ENCODE results near the gene ITPR1. TPM values are rescaled to one million over a fixed set of nuclear protein-coding genes. Genes with fewer than 3 reads are reported as not detected.

The ITPR1 gene
- total RNA-seq, 2 experiments from 2014 or later: 84.4 to 104 TPM

GRCh38 chr3:4744405-4745234, 251.5 kb downstream of the ITPR1 start:
- TF ChIP-seq, protein P1, sequence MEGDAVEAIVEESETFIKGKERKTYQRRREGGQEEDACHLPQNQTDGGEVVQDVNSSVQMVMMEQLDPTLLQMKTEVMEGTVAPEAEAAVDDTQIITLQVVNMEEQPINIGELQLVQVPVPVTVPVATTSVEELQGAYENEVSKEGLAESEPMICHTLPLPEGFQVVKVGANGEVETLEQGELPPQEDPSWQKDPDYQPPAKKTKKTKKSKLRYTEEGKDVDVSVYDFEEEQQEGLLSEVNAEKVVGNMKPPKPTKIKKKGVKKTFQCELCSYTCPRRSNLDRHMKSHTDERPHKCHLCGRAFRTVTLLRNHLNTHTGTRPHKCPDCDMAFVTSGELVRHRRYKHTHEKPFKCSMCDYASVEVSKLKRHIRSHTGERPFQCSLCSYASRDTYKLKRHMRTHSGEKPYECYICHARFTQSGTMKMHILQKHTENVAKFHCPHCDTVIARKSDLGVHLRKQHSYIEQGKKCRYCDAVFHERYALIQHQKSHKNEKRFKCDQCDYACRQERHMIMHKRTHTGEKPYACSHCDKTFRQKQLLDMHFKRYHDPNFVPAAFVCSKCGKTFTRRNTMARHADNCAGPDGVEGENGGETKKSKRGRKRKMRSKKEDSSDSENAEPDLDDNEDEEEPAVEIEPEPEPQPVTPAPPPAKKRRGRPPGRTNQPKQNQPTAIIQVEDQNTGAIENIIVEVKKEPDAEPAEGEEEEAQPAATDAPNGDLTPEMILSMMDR (conservative IDR thresholded peaks at IDR 0.05; ENCODE audit: low read length): no peak
- no peak for TF ChIP-seq EZH2phosphoT487 (IDR thresholded peaks at IDR 0.05; ENCODE audit: borderline replicate concordance, low read depth, low read length)
- ChIA-PET POLR2A (interaction anchor here (0.8 to 1.2 kb wide), 2 partner anchors 8 to 10 kb away, joined by 3 to 4 read pairs; no protein-coding TSS in a partner anchor), CTCF (ENCODE audit: unreplicated experiment) (no interaction called here)
- Histone ChIP-seq H3K9me3 (ENCODE audit: low read length) (no peaks in the 10 kb centered on the region), H3K36me3 (ENCODE audit: insufficient read depth, low read length) (peaks cover 9% of the 10 kb centered on the region; the same call in 1 of the 2 replicates), H4K20me1 (ENCODE audit: insufficient read depth, low read length) (no peaks in the 10 kb centered on the region), H2AFZ (ENCODE audit: low read length) (no peak overlapping the region), H3K27ac (ENCODE audit: low read depth, low read length, poor library complexity, severe bottlenecking) (no peak overlapping the region), H3K4me1 (ENCODE audit: insufficient read depth, low read length, poor library complexity, severe bottlenecking) (no peaks in the 10 kb centered on the region), H3K4me2 (ENCODE audit: low read length) (no peak overlapping the region), H3K9me2 (ENCODE audit: insufficient read depth, low read length) (no peaks in the 10 kb centered on the region), H3K4me3 (ENCODE audit: low read depth, low read length, poor library complexity, severe bottlenecking) (no peak overlapping the region), H3K79me2 (ENCODE audit: insufficient read depth, low read depth, low read length) (no peaks in the 10 kb centered on the region)
- intact Hi-C loops (cut with micrococcal nuclease; ENCODE audit: unreplicated experiment): no loop called here
- no peak for DNase-seq (ENCODE audit: low spot score)
- BruUV-seq (replicated peaks): no TSS peak

- Histone ChIP-seq H3K9me3 (ENCODE audit: low read length) (no peaks in the 10 kb centered on the region), H2AFZ (ENCODE audit: low read length) (no peak overlapping the region), H3K27ac (ENCODE audit: low read depth, low read length, poor library complexity, severe bottlenecking) (no peak overlapping the region), H3K36me3 (ENCODE audit: insufficient read depth, low read length) (peaks cover 13% of the 10 kb centered on the region; the same call in 1 of the 2 replicates), H3K4me3 (ENCODE audit: low read depth, low read length, poor library complexity, severe bottlenecking) (no peak overlapping the region), H4K20me1 (ENCODE audit: insufficient read depth, low read length) (no peaks in the 10 kb centered on the region), H3K9me2 (ENCODE audit: insufficient read depth, low read length) (no peaks in the 10 kb centered on the region), H3K79me2 (ENCODE audit: insufficient read depth, low read depth, low read length) (no peaks in the 10 kb centered on the region), H3K4me2 (ENCODE audit: low read length) (no peak overlapping the region), H3K4me1 (ENCODE audit: insufficient read depth, low read length, poor library complexity, severe bottlenecking) (no peaks in the 10 kb centered on the region)
- intact Hi-C loops (cut with micrococcal nuclease; ENCODE audit: unreplicated experiment): no loop called here
- no peak for DNase-seq (ENCODE audit: low spot score)
- POLR2A ChIA-PET: no interaction called here
- TF ChIP-seq, protein P1 (conservative IDR thresholded peaks at IDR 0.05; ENCODE audit: low read length): no peak
- no peak for TF ChIP-seq EZH2phosphoT487 (IDR thresholded peaks at IDR 0.05; ENCODE audit: borderline replicate concordance, low read depth, low read length)
- CTCF ChIA-PET (ENCODE audit: unreplicated experiment): no interaction called here
- no TSS peak for BruUV-seq (replicated peaks)
These were observed 252.1 kb downstream of the ITPR1 start for GRCh38 chr3:4745235-4745610.
